HG03108 (cell line): Measurements from ENCODE around the gene APPBP2.
"Not testable (repeated sequence)": the region's sequence is repeated elsewhere in the genome, so short reads cannot be mapped to it uniquely, and the experiment has no call there.

Experiments used
- ATAC-seq: cut with Tn5 transposase; IDR thresholded peaks from one replicate; pipeline ENCODE4 v1.9.1; 2021; ENCODE audit warnings: moderate library complexity; ENCODE audit not compliant: unreplicated experiment

Gene APPBP2

GRCh38 chr17:60436676-60437075 lies 89.4 kb downstream of the APPBP2 start:
- ATAC-seq, result no peak

DNA sequence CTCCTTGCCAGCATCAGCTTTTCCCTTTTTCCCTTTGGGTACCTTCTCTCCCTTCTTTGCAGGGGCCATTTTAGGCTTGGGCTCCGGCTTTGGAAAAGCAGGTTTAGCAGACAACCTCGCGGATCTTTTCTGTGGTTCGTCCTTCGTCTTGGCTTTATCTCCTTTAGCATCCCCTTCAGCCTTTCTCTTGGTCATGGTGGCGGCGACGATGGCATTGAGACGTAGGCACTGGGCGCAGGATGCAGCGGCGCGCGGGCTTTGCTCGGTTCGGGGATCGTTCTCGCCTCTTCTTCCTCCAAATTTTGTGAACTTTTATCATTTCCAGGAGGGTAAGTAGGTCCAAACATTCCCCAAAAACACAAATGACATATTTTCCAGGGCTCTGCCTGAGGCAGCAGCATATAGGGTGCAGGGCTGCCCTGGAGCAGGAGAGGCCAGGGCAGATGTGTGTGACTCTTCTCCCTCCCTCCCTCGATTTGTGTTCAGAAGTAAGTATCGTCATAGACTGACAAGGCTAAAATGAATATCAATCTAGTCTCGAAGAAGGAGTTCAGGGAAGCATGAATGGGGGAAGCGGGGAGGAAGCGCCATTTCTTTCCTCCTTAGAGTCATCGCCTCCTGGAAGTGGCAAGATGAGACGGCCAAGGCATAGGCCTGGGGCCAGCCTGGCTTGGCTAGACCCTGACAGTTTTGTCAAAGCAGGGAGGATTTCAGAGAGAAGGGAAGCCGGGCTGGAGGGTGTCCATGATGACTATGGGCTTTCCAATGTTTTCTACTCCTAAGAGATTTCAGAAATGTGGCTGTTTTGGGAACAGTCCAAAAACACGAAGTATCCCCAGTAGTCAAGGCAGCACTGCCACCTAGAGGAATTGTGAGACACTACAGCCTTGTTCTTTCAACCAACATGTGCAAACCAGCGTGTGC lies 90.5 kb downstream of the APPBP2 start:
- ATAC-seq, result no peak

DNA sequence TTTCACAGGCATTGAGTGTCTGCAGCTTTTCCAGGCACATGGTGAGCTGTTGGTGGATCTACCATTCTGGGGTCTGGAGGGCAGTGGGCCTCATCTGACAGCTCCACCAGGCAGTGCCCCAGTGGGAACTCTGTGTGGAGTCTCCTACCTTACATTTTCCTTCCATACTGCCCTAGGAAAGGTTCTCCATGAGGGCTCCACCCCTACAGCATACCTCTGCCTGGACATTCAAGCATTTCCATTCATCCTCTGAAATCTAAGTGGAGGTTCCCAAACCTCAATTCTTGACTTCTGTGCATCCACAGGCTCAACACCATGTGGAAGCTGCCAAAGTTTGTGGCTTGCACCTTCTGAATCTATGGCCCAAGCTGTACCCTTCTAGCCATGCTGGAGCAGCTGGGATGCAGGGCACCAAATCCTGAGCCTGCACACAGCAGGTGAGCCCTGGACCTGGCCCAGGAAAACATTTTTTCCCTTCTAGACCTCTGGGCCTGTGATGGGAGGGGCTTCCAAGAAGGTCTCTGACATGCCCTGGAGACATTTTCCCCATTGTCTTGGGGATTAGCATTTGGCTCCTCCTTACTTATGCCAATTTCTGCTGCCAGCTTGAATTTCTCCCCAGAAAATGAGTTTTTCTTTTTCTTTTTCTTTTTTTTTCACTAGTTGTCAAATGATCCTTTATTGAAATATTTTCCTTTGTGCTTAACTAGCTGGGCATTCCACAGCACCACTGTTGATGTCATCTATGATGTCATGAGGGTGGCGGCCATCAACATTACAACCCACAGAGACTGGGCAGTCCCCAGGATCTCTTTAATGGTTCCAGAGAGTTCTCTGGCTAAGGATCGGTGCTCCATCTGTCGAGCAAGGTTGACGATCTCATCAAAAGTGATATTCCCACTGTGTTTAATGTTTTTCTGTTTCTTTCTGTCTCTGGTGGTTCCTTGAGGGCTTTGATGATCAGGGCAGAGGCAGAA lies 92.7 kb downstream of the APPBP2 start:
- not testable (repeated sequence) for ATAC-seq

- ATAC-seq, result not testable (repeated sequence)
These were observed 95.5 kb downstream of the APPBP2 start for GRCh38 chr17:60430561-60430960.

- ATAC-seq, result not testable (repeated sequence)
These were observed 97.6 kb downstream of the APPBP2 start for GRCh38 chr17:60428491-60428890.

GRCh38 chr17:60426596-60426995 lies 99.4 kb downstream of the APPBP2 start:
- ATAC-seq, result no peak

- ATAC-seq, result no peak
These were observed 100.4 kb downstream of the APPBP2 start for GRCh38 chr17:60425626-60426025.

DNA sequence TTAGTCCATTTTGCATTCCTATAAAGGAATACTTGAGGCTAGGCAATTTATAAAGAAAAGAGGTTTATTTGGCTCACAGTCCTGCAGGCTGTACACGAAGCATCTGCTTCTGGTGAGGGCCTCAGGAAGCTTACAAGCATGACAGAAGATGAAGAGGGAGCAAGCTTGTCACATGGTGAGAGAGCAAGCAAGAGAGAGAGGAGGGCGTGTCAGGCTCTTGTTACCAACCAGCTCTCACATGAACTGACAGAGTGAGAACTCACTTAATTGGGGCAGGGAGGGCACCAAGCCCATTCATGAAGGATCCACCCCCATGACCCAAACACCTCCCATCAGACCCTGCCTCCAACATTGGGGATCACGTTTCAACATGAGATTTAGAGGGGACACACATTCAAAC lies 102.2 kb downstream of the APPBP2 start:
- no peak for ATAC-seq

GRCh38 chr17:60422162-60422665 lies 103.8 kb downstream of the APPBP2 start, which contains the start of gene CHCT1:
CHCT1 (plus strand) TSS chr17:60422489; CDS start chr17:60422593, 104 bp downstream.
- no peak for ATAC-seq

GRCh38 chr17:60421273-60422161 lies 104.5 kb downstream of the APPBP2 start:
- peak; percentile 84 for ATAC-seq

DNA sequence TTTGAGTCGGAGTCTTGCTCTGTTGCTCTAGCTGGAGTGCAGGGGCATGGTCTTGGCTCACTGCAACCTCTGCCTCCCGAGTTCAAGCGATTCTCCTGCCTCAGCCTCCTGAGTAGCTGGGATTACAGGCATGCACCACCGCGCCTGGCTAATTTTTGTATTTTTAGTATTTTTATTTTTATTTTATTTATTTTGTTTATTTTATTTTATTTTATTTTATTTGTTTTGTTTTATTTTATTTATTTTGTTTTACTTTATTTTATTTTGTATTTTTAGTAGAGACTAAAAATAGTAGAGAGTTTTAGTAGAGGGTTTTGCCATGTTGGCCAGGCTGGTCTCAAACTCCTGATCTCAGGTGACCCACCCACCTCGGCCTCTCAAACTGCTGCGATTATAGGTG lies 106.2 kb downstream of the APPBP2 start:
- not testable (repeated sequence) for ATAC-seq

- ATAC-seq, result not testable (repeated sequence)
These were observed 107.0 kb downstream of the APPBP2 start for GRCh38 chr17:60419003-60419402.

GRCh38 chr17:60416368-60416925 lies 109.6 kb downstream of the APPBP2 start:
- no peak for ATAC-seq

DNA sequence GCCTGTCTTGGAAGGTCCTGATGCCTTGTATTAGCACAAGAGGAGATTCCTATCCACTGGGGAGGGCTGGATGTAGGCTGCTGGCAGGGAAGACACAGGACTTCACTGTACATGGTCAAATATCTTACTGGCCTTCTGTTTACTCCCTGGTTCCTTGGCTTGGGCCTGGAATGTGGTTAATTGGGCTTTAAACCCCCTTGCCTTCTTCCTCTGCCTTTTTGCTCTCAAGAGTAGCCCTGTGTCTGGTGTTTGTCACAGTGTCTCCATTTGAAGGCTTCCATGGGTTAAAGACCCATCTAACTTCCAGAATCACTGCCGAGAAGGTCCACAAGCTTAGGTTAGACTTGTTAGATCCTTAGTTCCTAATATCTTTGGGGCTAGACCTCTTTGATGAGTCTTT lies 110.9 kb downstream of the APPBP2 start:
- no peak for ATAC-seq

DNA sequence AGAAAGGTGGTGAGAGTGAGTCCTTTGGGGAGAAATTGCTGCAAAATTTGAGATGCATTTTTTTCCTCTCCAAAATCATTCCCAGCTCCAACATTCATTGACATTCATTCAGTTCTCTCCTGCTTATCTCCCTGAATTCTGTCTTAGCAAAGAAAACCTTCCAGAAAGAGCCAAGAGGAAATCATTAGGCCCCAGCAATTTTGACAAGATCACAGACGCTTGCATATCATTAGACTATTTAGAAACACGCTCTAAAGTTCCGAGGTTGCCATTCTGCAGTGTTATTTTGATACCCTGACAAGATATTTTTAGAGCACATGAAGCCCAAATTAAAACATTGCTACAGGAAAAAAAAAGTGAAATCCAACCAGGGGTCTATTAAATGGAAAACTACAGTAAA lies 113.3 kb downstream of the APPBP2 start:
- no peak for ATAC-seq

GRCh38 chr17:60410001-60410400 lies 116.0 kb downstream of the APPBP2 start:
- no peak for ATAC-seq

DNA sequence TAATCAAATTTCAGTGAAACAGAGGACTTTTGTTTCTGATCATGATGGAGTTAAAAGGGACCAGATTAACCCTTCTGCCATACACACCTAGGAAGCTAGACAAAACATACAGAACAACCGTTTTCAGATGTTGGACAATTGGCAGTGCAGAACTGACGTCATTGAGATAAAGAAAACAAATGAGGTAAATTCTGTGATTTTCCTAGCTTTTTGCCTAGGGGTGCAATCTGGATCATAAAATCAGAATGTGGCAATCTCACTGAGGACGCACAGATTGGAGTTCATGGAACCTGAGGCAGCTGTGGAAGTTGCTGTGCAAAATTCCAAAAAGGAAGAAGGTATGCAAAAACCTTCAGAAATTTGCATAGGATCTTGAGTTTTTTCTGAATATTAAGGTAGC lies 119.2 kb downstream of the APPBP2 start:
- ATAC-seq, result no peak

DNA sequence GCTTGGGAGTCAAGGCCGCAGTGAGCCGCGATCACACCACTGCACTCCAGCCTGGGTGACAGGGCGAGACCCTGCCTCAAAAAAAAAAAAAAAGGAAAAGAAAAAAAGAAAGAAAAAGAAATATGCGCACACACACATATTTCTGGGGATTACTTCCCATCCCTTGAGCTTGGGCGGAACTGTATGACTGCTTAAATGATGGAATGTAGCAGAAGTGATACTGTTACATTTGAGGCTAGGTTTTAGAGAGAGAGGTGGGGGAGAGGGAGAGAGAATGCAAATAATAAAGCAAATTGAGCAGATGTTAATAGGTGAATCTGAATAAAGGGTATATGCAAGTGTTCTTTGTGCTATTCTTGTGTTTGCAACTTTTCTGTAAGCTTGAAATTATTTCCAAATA lies 122.1 kb downstream of the APPBP2 start:
- no peak for ATAC-seq

DNA sequence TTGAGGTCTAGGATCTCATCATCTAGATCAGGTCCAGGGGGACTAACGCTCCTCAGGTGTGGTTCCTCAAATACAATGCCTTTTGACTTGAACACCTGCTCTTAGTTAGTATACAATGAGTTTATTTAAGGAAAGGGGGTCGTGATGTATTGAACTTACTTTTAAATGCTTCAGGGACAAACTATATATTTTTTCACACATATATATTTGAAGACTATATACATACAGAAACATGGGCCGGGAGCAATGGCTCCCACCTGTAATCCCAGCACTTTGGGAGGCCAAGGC lies 122.6 kb downstream of the APPBP2 start:
- no peak for ATAC-seq

- no peak for ATAC-seq
These were observed 124.2 kb downstream of the APPBP2 start for GRCh38 chr17:60401819-60402218.
